HG03565 (cell line): ENCODE data around the gene CERS6.

Experiments
- ATAC-seq: cut with Tn5 transposase; IDR thresholded peaks from one replicate; pipeline ENCODE4 v1.9.1; 2021; ENCODE audit warnings: mild to moderate bottlenecking, moderate library complexity; ENCODE audit not compliant: unreplicated experiment

CERS6 gene

GRCh38 chr2:168692132-168692744 is 236.2 kb downstream of the CERS6 start:
- peak; percentile 75 for ATAC-seq

DNA sequence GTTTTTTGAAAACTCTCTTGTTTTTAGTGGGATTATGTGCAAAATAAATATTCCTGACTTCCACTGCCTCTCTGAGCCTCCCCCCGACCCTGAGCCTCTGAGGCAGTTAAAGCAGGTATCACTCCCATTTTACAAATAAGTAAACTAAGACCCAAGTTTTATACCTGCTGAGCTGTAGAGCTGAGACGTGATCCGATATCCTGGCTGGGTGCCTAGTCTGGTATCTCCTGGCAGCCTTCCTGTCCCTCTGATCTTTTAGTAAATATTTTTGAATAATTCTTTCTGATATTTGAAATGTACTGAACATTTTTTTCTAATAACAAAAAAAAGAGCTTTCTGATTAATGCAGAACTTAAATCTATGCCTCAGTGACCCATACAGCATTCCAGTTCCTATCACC is 238.1 kb downstream of the CERS6 start:
- ATAC-seq: no peak

GRCh38 chr2:168694866-168695265 is 238.8 kb downstream of the CERS6 start:
- ATAC-seq: no peak

DNA sequence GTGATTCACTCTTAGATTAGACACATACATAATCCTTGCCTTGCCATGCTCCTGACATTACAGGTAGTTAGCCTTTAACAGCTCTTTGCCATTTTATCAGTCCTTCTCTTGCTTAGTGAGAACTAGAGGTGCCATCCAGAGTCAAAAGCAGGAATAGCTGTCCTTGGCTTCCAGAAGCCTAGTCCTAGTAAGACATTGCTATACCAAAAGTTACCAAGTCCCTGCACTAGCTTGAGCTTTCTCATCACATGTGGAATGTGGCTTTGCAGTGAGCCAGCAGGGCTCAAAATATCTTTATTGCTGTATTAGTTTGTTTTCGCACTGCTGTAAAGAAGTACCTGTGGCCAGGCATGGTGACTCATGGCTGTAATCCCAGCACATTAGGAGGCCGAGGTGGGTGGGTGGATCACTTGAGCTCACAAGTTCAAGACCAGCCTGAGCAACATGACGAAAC is 241.6 kb downstream of the CERS6 start:
- ATAC-seq: no peak

- no peak for ATAC-seq
Measured at GRCh38 chr2:168698969-168699368, 242.9 kb downstream of the CERS6 start.

DNA sequence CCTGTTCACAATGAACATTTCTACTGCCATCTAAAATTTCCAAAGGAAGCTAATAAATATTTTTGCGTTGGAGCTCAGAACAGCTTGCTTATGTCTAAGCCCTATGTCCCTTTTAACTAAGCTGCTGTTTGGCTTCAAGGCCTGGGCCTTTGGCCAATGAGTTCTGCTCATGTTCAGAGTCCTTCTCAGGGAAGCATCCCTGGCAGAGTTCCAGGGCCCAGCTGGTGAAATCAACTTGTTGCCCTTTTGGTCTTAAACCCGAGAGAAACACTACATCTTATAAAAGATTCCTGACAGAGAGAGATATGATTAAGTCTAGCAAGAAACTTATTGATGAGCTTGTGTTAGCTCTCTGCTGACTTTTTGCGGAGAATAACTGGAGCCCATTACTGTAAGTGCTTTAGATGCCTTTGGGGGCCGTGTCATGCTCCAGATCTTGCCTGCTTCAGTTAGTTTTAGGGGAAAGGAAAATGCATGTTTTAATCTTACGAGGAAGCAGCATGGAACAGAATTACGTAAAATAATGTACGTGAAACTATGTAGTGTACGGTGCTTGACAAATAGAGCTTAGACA is 243.9 kb downstream of the CERS6 start:
- no peak for ATAC-seq

DNA sequence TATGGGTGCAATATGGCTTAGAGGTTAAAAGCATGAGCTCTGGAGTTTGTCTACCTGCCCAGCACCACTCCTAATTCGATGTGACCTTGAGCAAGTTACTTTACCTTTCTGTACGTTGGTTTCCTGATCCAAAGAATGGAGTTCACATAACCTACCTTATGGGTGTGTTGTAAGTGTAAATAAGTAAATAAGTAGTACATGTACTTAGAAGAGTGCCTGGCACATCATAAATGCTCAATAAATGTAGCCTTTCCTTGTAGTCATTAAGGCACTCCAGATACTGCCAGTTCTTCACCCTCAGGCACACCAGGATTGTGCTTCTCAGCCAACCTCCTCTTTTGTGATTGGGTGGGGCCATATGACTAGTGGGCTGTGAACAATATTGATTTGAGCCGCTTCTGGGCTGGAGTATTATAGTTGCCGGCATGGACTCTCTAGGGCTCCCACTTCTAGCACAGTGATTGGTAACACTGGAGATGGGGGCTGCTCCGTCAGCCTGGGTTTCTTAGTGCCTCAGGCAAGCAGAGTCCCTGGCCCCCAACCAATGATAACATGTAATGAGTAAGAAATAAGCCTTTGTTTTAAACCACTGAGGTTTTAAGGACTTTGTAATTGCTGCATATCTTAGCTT is 244.7 kb downstream of the CERS6 start:
- ATAC-seq: no peak

DNA sequence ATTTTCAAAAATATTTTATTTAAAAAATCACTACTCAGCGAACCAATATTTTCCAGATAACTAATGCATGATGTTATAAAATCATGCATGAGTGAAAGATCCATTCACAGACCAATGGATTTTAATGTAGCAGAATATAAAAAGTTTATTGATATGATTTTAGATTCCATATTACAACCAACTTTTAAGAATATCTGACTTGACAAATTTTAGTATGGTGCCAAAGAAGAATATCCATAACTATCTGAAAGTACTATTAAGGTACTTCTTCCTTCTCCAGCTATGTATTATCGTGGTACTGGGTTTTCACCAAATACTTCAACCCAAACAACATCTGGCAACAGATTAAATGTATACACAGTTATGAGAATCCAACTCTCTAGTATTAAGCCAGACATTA is 246.5 kb downstream of the CERS6 start:
- no peak for ATAC-seq

DNA sequence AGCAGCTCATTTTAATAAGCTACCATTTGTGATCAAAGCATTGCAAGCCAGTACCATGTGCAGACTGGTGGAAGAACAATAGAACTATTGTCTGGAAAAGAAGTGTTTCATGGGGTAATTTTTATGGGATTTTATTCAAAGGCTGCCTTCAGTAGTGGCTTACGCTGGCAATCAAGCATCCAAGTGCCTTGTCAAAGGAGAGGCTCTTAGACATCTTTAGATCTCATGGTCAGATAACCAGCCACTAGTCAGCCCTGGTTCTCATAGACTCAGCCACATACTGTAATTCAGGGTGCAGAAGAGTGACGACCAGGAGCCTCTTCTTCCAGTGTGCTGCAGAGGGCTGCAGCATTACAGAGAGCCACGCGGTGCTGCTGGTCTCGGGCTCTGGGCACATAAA is 247.9 kb downstream of the CERS6 start:
- no peak for ATAC-seq

DNA sequence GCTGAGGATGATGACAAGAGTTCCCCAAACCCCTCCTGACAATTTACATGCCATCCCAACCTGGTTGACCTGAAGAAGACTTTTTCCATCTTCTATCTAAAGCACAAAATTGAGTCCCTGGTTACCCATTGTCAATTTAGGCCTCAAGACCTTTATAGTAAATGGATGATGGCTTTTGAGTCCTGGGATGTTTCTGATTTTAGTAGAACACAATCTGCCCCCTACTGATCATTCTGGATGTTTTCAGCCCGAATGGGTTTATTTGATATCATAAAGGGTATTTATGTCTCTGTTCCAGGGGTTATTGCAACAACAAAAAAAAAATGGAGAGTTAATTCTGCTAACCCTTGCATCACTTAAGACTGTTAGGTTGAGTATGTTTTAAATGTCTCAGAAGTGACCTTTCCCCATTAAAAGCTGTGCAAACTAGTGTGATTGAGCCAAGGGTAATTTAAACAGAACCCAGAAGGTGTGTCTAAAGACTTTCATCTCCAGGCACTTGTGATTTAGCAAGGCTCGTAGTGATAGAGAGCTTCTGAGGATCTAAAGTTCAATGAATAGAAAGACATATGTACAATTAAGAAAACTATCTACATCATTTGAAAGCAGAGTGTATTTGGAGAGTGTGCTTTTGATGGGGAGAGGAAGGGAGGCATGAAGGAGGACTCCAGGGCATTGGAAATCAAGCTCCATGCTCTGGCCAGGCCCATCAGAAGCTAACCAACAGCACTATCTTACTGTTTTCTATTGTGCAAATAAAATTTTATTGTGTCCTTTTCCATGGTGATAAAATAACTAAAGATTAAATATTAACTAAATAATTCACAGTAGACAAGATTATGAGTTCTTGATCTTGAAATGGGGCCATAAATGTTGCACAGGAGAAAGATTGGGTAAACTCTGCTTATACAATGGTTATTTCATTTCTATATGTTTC is 249.7 kb downstream of the CERS6 start:
- ATAC-seq: no peak

- ATAC-seq: no peak
Measured at GRCh38 chr2:168706806-168707205, 250.7 kb downstream of the CERS6 start.

- no peak for ATAC-seq
Measured at GRCh38 chr2:168708080-168708479, 252.0 kb downstream of the CERS6 start.

GRCh38 chr2:168710754-168711467 is 254.8 kb downstream of the CERS6 start:
- no peak for ATAC-seq

GRCh38 chr2:168712053-168712452 is 256.0 kb downstream of the CERS6 start:
- ATAC-seq: peak; percentile 99

DNA sequence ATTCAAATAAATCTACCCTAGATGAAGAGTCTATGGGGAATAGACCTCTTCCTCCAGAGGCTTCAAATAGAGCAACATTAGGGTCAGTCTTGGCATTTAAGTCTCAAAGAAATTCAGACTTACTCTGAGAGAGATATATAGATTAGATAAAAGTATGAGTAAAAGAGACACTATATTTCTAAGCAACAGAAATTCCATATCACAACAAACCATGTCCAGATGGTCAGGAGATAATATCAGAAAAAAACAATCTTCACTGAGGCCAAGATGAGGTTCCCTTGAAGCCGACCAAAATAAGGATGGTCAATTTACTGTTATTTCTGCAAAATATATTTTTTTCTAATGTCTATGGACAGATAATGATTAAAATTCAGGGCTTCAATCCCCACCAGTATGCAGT is 257.3 kb downstream of the CERS6 start:
- ATAC-seq: no peak

- no peak for ATAC-seq
Measured at GRCh38 chr2:168715849-168716248, 259.8 kb downstream of the CERS6 start.

- ATAC-seq: no peak
Measured at GRCh38 chr2:168716839-168717238, 260.8 kb downstream of the CERS6 start.

DNA sequence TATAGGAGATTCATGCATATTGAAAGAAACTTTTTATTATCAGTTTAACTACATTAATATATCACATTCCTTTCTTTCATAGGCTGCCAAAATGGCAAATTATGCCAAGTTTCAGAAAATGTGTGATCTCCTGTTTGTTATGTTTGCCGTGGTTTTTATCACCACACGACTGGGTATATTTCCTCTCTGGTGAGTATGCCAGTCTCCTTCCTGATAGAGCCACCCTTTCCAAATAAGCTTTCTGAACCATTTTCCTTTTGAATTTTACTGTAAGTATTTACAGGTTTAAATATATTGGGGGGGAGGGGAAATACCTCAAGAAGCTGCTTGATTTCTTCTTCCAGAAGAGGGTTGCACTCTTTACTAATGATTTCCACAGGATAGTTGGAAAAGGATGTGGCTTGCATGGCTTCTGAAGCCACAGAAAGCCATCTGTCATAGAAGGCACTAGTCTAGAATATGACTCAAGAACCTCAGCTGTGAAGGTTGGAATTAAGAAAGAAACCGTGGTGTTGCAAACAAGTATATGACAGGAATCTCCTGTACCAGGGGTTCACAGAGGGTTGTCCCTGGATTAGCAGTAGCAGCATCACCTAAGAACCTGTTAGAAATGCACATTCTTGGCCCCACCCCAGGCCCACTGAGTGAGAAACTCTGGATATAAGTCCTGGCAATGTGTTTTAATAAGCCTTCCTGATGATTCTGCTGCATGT is 261.9 kb downstream of the CERS6 start:
- no peak for ATAC-seq

GRCh38 chr2:168718622-168719021 is 262.6 kb downstream of the CERS6 start:
- no peak for ATAC-seq

DNA sequence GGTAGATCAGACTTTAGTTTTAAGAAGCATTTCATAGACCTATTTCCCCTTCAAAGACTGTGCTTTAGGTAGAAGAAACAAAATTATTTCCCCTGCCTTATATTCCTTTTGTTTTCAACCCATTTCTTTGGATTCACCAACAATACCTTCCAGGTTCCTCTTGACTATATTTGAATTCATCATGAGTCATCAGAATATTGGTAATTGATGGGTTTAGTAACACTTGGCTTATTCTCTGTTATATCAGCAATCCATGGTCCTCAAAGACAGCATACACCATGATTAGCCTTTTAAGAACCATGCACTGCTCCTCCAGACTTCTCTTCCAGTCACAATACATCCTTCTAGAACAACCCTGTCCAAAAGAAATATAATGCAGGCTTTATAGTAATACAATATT is 263.4 kb downstream of the CERS6 start:
- no peak for ATAC-seq
